Panc1 (cell line): ENCODE data around the gene CYB5D1.

ENCODE experiments used
- POLR2AphosphoS5 ChIP-seq: IDR thresholded peaks from 2 replicates; pipeline ENCODE4 v1.6.1; 2012; ENCODE audit warnings: mild to moderate bottlenecking, low read depth, low read length, moderate library complexity
- TCF7L2 ChIP-seq: IDR thresholded peaks from 2 replicates; pipeline ENCODE4 v1.6.1; 2011; ENCODE audit warnings: mild to moderate bottlenecking, low read depth, low read length, inconsistent platforms
- TF ChIP-seq, protein P1 (sequence below): fragments of 450-650 bp; IDR thresholded peaks from 2 replicates; pipeline ENCODE4 v1.5.1; 2017; ENCODE audit warnings: mild to moderate bottlenecking
- TF ChIP-seq, protein P2 (sequence below), 2 experiments: IDR thresholded peaks; 2 replicates each; pipeline ENCODE4 v1.6.1; 2011 to 2012; ENCODE audit warnings: low read depth in 2 of 2, control low read depth in 1 of 2, low read length in 1 of 2, mild to moderate bottlenecking in 1 of 2, moderate library complexity in 1 of 2; ENCODE audit not compliant: insufficient read depth in 1 of 2

DNA sequence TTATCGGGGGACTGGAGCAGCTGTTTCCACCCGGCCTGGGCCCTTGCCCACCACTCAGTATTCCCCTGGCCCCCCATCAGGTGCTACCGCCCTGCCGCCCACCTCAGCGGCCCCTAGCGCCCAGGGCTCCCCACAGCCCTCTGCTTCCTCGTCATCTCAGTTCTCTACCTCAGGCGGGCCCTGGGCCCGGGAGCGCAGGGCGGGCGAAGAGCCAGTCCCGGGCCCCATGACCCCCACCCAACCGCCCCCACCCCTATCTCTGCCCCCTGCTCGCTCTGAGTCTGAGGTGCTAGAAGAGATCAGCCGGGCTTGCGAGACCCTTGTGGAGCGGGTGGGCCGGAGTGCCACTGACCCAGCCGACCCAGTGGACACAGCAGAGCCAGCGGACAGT is 9.1 kb upstream of the CYB5D1 start:
- TF ChIP-seq POLR2AphosphoS5 (no peak), TCF7L2 (no peak)
- TF ChIP-seq, protein P1, sequence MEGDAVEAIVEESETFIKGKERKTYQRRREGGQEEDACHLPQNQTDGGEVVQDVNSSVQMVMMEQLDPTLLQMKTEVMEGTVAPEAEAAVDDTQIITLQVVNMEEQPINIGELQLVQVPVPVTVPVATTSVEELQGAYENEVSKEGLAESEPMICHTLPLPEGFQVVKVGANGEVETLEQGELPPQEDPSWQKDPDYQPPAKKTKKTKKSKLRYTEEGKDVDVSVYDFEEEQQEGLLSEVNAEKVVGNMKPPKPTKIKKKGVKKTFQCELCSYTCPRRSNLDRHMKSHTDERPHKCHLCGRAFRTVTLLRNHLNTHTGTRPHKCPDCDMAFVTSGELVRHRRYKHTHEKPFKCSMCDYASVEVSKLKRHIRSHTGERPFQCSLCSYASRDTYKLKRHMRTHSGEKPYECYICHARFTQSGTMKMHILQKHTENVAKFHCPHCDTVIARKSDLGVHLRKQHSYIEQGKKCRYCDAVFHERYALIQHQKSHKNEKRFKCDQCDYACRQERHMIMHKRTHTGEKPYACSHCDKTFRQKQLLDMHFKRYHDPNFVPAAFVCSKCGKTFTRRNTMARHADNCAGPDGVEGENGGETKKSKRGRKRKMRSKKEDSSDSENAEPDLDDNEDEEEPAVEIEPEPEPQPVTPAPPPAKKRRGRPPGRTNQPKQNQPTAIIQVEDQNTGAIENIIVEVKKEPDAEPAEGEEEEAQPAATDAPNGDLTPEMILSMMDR = no peak
- TF ChIP-seq, protein P2, sequence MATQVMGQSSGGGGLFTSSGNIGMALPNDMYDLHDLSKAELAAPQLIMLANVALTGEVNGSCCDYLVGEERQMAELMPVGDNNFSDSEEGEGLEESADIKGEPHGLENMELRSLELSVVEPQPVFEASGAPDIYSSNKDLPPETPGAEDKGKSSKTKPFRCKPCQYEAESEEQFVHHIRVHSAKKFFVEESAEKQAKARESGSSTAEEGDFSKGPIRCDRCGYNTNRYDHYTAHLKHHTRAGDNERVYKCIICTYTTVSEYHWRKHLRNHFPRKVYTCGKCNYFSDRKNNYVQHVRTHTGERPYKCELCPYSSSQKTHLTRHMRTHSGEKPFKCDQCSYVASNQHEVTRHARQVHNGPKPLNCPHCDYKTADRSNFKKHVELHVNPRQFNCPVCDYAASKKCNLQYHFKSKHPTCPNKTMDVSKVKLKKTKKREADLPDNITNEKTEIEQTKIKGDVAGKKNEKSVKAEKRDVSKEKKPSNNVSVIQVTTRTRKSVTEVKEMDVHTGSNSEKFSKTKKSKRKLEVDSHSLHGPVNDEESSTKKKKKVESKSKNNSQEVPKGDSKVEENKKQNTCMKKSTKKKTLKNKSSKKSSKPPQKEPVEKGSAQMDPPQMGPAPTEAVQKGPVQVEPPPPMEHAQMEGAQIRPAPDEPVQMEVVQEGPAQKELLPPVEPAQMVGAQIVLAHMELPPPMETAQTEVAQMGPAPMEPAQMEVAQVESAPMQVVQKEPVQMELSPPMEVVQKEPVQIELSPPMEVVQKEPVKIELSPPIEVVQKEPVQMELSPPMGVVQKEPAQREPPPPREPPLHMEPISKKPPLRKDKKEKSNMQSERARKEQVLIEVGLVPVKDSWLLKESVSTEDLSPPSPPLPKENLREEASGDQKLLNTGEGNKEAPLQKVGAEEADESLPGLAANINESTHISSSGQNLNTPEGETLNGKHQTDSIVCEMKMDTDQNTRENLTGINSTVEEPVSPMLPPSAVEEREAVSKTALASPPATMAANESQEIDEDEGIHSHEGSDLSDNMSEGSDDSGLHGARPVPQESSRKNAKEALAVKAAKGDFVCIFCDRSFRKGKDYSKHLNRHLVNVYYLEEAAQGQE (IDR thresholded peaks at IDR 0.05; ENCODE audit: insufficient read depth in 1 of 2, low read depth in 2 of 2, low read length in 1 of 2) = no peak
